Astrocyte (in vitro differentiated cells and primary cell): ENCODE measurements around the gene TMEM151A. TPM values are rescaled to one million over a fixed set of nuclear protein-coding genes. Genes with fewer than 3 reads are reported as not detected.
A peak's percentile ranks its signal among the peaks of the same experiment; 100 is the strongest.
"Not testable (repeated sequence)": the region's sequence is repeated elsewhere in the genome, so short reads cannot be mapped to it uniquely, and the experiment has no call there.

Source experiments
- DNase-seq: peaks from one replicate; pipeline ENCODE4 v3.0.0-alpha.2; 2010; ENCODE audit warnings: low read depth
- FAIRE-seq: peaks from 2 replicates; lab custom pipeline; 2011; peaks lifted over from hg19 to GRCh38; lab: Jason Lieb, UNC
- H2AFZ ChIP-seq: 2 replicates; pipeline ENCODE4 v1.6.0; 2012; ENCODE audit warnings: low read depth, low read length, inconsistent platforms
- H3K27ac ChIP-seq: 2 replicates; pipeline ENCODE4 v1.5.1; 2011; ENCODE audit warnings: low read depth, low read length, inconsistent platforms
- H3K27me3 ChIP-seq: 2 replicates; pipeline ENCODE4 v1.6.0; 2011; ENCODE audit warnings: low read length, inconsistent platforms; ENCODE audit not compliant: insufficient read depth
- H3K36me3 ChIP-seq: 2 replicates; pipeline ENCODE4 v1.5.1; 2011; ENCODE audit warnings: low read length, inconsistent platforms; ENCODE audit not compliant: insufficient read depth
- H3K4me1 ChIP-seq: 2 replicates; pipeline ENCODE4 v1.5.1; 2011; ENCODE audit warnings: low read length, inconsistent platforms; ENCODE audit not compliant: insufficient read depth
- H3K4me2 ChIP-seq: 2 replicates; pipeline ENCODE4 v1.6.0; 2012; ENCODE audit warnings: low read length, inconsistent platforms
- H3K4me3 ChIP-seq: 2 replicates; pipeline ENCODE4 v1.5.1; 2011; ENCODE audit warnings: low read depth, mild to moderate bottlenecking, low read length, inconsistent platforms; ENCODE audit not compliant: insufficient read depth
- H3K79me2 ChIP-seq: 2 replicates; pipeline ENCODE4 v1.6.0; 2012; ENCODE audit warnings: mild to moderate bottlenecking, low read length, inconsistent platforms; ENCODE audit not compliant: insufficient read depth
- H3K9ac ChIP-seq: 2 replicates; pipeline ENCODE4 v1.6.0; 2012; ENCODE audit warnings: mild to moderate bottlenecking, low read length, inconsistent platforms
- H3K9me3 ChIP-seq: 2 replicates; pipeline ENCODE4 v1.5.1; 2012; ENCODE audit warnings: low read depth, mild to moderate bottlenecking, low read length, inconsistent platforms; ENCODE audit not compliant: insufficient read depth
- H4K20me1 ChIP-seq: 2 replicates; pipeline ENCODE4 v1.6.0; 2012; ENCODE audit warnings: low read length, inconsistent platforms; ENCODE audit not compliant: insufficient read depth
- H3K27ac Mint-ChIP-seq: one replicate; pipeline ENCODE4 v1.8.0; 2021; ENCODE audit warnings: mild to moderate bottlenecking, mixed read lengths; ENCODE audit not compliant: unreplicated experiment
- H3K27me3 Mint-ChIP-seq: one replicate; pipeline ENCODE4 v1.8.0; 2021; ENCODE audit warnings: low read depth, mixed read lengths; ENCODE audit not compliant: unreplicated experiment
- H3K36me3 Mint-ChIP-seq: one replicate; pipeline ENCODE4 v1.8.0; 2021; ENCODE audit warnings: low read depth, mixed read lengths; ENCODE audit not compliant: unreplicated experiment
- H3K4me1 Mint-ChIP-seq: one replicate; pipeline ENCODE4 v1.8.0; 2021; ENCODE audit warnings: low read depth, mixed read lengths; ENCODE audit not compliant: unreplicated experiment
- H3K4me3 Mint-ChIP-seq: one replicate; pipeline ENCODE4 v1.8.0; 2021; ENCODE audit warnings: mild to moderate bottlenecking, moderate library complexity, mixed read lengths; ENCODE audit not compliant: unreplicated experiment
- H3K9me3 Mint-ChIP-seq: one replicate; pipeline ENCODE4 v1.8.0; 2021; ENCODE audit warnings: mild to moderate bottlenecking, mixed read lengths; ENCODE audit not compliant: unreplicated experiment
- CTCF ChIP-seq: IDR thresholded peaks from 2 replicates; pipeline ENCODE4 v1.5.1; 2011; ENCODE audit warnings: low read depth, mild to moderate bottlenecking, inconsistent platforms, low read length, moderate library complexity; ENCODE audit not compliant: insufficient read depth
- EZH2 ChIP-seq: IDR thresholded peaks from 2 replicates; pipeline ENCODE4 v1.6.1; 2012; ENCODE audit warnings: mild to moderate bottlenecking, low read length, inconsistent platforms; ENCODE audit not compliant: insufficient read depth
- total RNA-seq: library from RNA; stranded (reverse); gene quantifications from 2 replicates; pipeline ENCODE4 v1.2.1, GENCODE V29; 2021

Gene TMEM151A
- total RNA-seq, 1 donor from 2014 or later, result 2.0 TPM

GRCh38 chr11:66302656-66303055 is 11.0 kb downstream of the TMEM151A start:
- H3K4me3 Mint-ChIP-seq, result no peak overlapping the region
- no peaks in the 10 kb centered on the region for H3K36me3 Mint-ChIP-seq
- Histone ChIP-seq H2AFZ (no peak overlapping the region), H3K4me2 (no peak overlapping the region), H3K4me1 (no peaks in the 10 kb centered on the region), H3K4me3 (no peak overlapping the region), H3K9me3 (no peaks in the 10 kb centered on the region), H3K9ac (no peak overlapping the region), H3K36me3 (no peaks in the 10 kb centered on the region), H3K27me3 (no peaks in the 10 kb centered on the region), H3K79me2 (no peaks in the 10 kb centered on the region), H3K27ac (no peak overlapping the region), H4K20me1 (no peaks in the 10 kb centered on the region)
- no peaks in the 10 kb centered on the region for H3K9me3 Mint-ChIP-seq
- TF ChIP-seq EZH2 (no peak), CTCF (no peak)
- DNase-seq (no peak), FAIRE-seq (no peak)
- no peaks in the 10 kb centered on the region for H3K4me1 Mint-ChIP-seq
- peaks cover 15% of the 10 kb centered on the region for H3K27me3 Mint-ChIP-seq
- no peak overlapping the region for H3K27ac Mint-ChIP-seq

- Histone ChIP-seq H3K27ac (no peak overlapping the region), H4K20me1 (peaks cover under 1% of the 10 kb centered on the region), H3K9me3 (no peaks in the 10 kb centered on the region), H2AFZ (no peak overlapping the region), H3K4me3 (no peak overlapping the region), H3K27me3 (no peaks in the 10 kb centered on the region), H3K36me3 (no peaks in the 10 kb centered on the region), H3K4me2 (no peak overlapping the region), H3K9ac (no peak overlapping the region), H3K79me2 (peaks cover 8% of the 10 kb centered on the region), H3K4me1 (peaks cover 23% of the 10 kb centered on the region)
- TF ChIP-seq EZH2 (no peak), CTCF (no peak)
- H3K27me3 Mint-ChIP-seq, result peaks cover 16% of the 10 kb centered on the region
- no peaks in the 10 kb centered on the region for H3K36me3 Mint-ChIP-seq
- FAIRE-seq (no peak), DNase-seq (no peak)
- no peaks in the 10 kb centered on the region for H3K9me3 Mint-ChIP-seq
- peaks cover 11% of the 10 kb centered on the region for H3K4me1 Mint-ChIP-seq
- H3K27ac Mint-ChIP-seq, result no peak overlapping the region
- H3K4me3 Mint-ChIP-seq, result no peak overlapping the region
Observed at GRCh38 chr11:66309475-66309874, 17.8 kb downstream of the TMEM151A start.

- Mint-ChIP-seq H3K27me3 (peaks cover 16% of the 10 kb centered on the region), H3K4me3 (no peak overlapping the region), H3K9me3 (no peaks in the 10 kb centered on the region), H3K36me3 (no peaks in the 10 kb centered on the region), H3K27ac (peak overlapping the region; percentile 18), H3K4me1 (peaks cover 14% of the 10 kb centered on the region)
- no peak overlapping the region for H3K4me3 ChIP-seq
- no peak overlapping the region for H3K4me2 ChIP-seq
- H2AFZ ChIP-seq, result no peak overlapping the region
- DNase-seq (no peak), FAIRE-seq (no peak)
- peaks cover 7% of the 10 kb centered on the region for H4K20me1 ChIP-seq
- peaks cover 17% of the 10 kb centered on the region for H3K79me2 ChIP-seq
- H3K27me3 ChIP-seq, result no peaks in the 10 kb centered on the region
- no peaks in the 10 kb centered on the region for H3K36me3 ChIP-seq
- TF ChIP-seq EZH2, result no peak
- TF ChIP-seq CTCF, result no peak
- H3K4me1 ChIP-seq, result peaks cover 25% of the 10 kb centered on the region
- H3K9ac ChIP-seq, result no peak overlapping the region
- no peaks in the 10 kb centered on the region for H3K9me3 ChIP-seq
- no peak overlapping the region for H3K27ac ChIP-seq
Observed at GRCh38 chr11:66310324-66310723, 18.6 kb downstream of the TMEM151A start.

- peak overlapping the region; percentile 60 for H3K4me3 Mint-ChIP-seq
- not testable (repeated sequence) for H3K27me3 ChIP-seq, FAIRE-seq, DNase-seq, H3K9me3 Mint-ChIP-seq, H2AFZ ChIP-seq, H3K4me3 ChIP-seq, H3K4me2 ChIP-seq, H3K36me3 ChIP-seq, H3K27ac ChIP-seq, H3K36me3 Mint-ChIP-seq, H3K9me3 ChIP-seq, H3K9ac ChIP-seq
- H3K4me1 ChIP-seq, result peaks cover 27% of the 10 kb centered on the region
- H3K79me2 ChIP-seq, result peaks cover 23% of the 10 kb centered on the region
- peaks cover 16% of the 10 kb centered on the region for H3K4me1 Mint-ChIP-seq
- H3K27me3 Mint-ChIP-seq, result peaks cover 18% of the 10 kb centered on the region
- H3K27ac Mint-ChIP-seq, result peak overlapping the region; percentile 18
- H4K20me1 ChIP-seq, result peaks cover 13% of the 10 kb centered on the region
Observed at GRCh38 chr11:66310803-66311440, 19.2 kb downstream of the TMEM151A start.
